GM19099 (cell line): ENCODE results near the gene CCDC167.

Experiments used
- POLR2A ChIP-seq: IDR thresholded peaks from 3 replicates; pipeline ENCODE4 v1.6.1; 2011; ENCODE audit warnings: low read depth; ENCODE audit not compliant: insufficient read length; ENCODE audit errors: extremely low read depth

Gene CCDC167

GRCh38 chr6:37479266-37479854, 20.3 kb downstream of the CCDC167 start:
- TF ChIP-seq POLR2A: no peak

GRCh38 chr6:37478827-37479226, 20.9 kb downstream of the CCDC167 start:
- TF ChIP-seq POLR2A: no peak

GRCh38 chr6:37477656-37478435, 21.8 kb downstream of the CCDC167 start:
- TF ChIP-seq POLR2A: no peak

GRCh38 chr6:37477191-37477590, 22.5 kb downstream of the CCDC167 start:
- no peak for TF ChIP-seq POLR2A

GRCh38 chr6:37474316-37474715, 25.4 kb downstream of the CCDC167 start:
- no peak for TF ChIP-seq POLR2A

GRCh38 chr6:37473364-37474095, 26.2 kb downstream of the CCDC167 start:
- no peak for TF ChIP-seq POLR2A

GRCh38 chr6:37467718-37468117, 32.0 kb downstream of the CCDC167 start:
- no peak for TF ChIP-seq POLR2A

- no peak for TF ChIP-seq POLR2A
These were observed 36.6 kb downstream of the CCDC167 start for GRCh38 chr6:37463110-37463509.

GRCh38 chr6:37460805-37461204, 38.9 kb downstream of the CCDC167 start:
- no peak for TF ChIP-seq POLR2A

GRCh38 chr6:37459981-37460800, 39.5 kb downstream of the CCDC167 start:
- no peak for TF ChIP-seq POLR2A

GRCh38 chr6:37456816-37457560, 42.7 kb downstream of the CCDC167 start:
- no peak for TF ChIP-seq POLR2A

GRCh38 chr6:37456126-37456525, 43.6 kb downstream of the CCDC167 start:
- TF ChIP-seq POLR2A: no peak

GRCh38 chr6:37454420-37455140, 45.1 kb downstream of the CCDC167 start:
- no peak for TF ChIP-seq POLR2A

GRCh38 chr6:37452522-37452921, 47.2 kb downstream of the CCDC167 start:
- TF ChIP-seq POLR2A: no peak
